Stimulated activated CD8-positive, alpha-beta memory T cell treated with anti-CD3 and anti-CD28 coated beads, Interleukin-4, amount 100 ng/mL, for 4 hours (primary cell): ENCODE data around the gene BCAS4.
"Not testable (repeated sequence)": the region's sequence is repeated elsewhere in the genome, so short reads cannot be mapped to it uniquely, and the experiment has no call there.

ENCODE experiments used
- DNase-seq, 2 donors: peaks; one replicate each; pipeline ENCODE4 v3.0.0-alpha.2; 2020; ENCODE audit warnings: low read depth in 2 of 2, low spot score in 1 of 2

BCAS4 gene

GRCh38 chr20:50798650-50799049 is 3.8 kb downstream of the BCAS4 start:
- no peak for DNase-seq

DNA sequence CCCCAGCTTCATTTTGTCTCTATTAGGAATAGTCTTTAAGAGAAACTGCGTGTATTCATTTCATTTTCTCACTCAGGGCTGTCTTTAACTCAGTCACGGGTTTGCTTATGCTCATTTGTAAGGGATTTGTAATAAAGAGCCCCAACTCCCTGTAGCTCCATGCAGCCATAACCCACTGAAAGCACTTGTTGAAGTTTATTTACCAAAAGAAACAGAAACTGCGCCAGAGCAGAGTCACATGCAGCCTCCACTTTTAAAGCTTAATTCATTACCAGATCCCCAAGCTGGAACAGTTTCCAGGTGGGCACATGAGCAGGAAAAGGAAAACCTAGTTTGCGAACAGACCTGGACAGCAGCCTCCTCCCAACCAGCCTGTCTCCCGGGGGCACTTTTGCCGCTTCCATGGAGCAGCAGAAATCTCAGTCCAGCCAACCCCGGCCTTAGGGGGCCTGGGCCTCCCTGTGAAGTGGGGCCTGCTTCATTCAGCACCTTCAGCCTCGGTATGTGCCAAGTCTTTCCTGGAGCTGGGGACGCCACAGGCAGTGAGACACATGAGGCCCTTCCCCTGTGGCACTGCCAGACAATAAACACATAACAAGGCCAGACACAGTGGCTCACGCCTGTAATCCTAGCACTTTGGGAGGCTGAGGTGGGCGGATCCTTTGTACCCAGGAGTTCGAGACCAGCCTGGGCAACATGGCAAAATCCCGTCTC is 4.5 kb downstream of the BCAS4 start:
- no peak for DNase-seq

DNA sequence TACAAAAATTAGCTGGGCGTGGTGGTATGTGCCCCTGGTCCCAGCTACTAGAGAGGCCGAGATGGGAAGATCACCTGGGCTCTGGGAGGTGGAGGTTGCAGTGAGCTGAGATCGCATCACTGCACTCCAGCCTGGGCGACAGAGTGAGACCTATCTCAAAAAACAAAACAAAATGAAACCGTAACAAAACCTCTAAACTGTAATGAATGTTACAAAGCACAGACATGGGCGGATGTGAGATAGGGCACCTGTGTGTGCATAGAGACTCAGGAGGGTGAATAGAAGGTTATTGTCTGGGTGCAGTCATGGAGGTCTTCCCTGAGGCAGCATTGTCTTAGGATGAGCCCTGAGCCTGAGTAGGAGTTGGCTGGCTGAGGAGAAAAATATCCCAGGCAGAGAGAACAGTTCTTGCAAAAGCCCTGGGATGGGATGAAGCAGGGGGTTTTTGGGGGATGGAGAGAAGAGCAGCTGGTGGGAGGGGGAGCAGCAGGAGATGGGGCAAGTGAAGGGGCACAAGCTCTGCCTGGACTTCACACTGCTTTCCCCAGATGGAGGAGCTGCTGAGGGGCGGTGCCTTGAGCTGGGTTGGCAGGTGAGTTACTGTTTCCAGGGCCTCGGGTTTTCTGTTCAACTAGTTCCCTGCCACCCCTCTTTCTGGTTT is 5.2 kb downstream of the BCAS4 start:
- no peak for DNase-seq

GRCh38 chr20:50800986-50801746 is 6.3 kb downstream of the BCAS4 start:
- not testable (repeated sequence) for DNase-seq

DNA sequence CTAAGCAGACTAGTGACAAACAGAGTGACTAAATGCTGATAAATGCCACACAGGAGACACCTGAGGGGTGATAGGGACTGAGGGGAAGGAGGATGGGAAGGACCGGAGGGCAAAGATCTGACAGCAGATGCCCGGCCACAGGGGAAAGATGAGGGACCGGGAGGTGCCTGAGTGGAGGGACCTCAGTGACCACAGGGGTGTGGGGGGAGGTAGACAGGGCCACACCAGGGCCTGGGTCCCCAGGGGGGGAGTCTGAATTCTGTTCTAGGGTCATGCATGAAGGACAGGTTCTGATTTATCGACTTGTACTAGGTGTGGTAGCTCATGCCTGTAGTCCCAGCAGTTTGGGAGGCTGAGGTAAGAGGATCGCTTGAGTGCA is 6.9 kb downstream of the BCAS4 start:
- DNase-seq, result no peak

DNA sequence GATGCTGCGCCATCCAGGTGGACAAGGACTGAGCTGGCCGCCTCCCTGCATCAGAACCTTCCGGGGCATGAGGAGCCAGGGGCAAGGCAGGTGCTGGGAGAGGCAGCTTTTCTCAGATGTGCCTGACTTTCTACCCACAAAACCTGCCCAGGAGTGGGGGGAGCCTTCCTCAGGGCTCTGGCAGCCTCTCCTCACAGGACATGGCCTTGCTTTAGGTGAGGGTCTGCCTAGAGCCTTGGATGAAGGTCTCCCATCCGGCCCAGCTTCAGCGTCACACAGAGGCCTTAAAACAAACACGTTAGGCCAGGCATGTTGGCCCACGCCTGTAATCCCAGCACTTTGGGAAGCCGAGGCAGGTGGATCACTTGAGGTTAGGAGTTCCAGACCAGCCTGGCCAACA is 7.4 kb downstream of the BCAS4 start:
- DNase-seq, result no peak

DNA sequence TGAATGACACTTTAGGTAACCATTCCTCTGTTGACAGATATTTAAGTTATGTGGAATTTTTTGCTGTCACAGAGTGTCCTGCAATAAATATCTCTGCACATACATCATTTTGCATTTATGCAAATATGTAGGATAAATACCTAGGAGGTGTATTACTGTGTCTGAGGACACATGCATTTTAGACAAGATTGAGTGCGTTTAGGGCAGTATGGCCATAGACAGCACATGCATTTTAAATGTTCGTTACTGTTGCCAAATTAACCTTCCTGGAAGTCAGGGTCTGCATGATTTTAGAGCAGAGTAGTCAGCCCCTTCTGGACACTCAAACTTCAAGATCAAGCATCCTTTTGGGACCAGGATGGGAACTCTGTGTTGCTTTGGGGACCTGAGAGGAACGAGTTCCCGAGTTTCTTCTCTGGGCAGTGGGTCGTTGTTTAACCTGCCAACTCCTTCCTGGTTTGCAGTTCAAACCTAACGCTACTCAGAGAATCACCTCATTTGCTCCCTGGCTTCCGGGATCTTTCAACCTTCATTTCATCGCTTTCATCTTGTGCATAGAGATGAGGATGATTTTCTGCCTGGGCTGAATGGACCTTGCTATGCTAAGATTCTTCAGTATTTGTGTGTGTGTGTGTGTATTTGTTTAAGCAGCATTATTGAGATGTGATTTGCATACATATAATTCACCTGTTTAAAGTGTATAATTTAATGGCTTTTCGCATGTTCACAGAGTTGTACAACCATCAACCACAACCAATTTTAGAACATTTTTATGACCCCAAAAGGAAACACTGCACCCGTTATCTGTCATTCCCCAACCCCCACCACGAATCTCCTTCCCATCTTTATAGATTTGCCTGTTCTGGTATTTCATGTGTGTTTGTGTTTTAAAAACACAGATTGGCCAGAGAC is 9.8 kb downstream of the BCAS4 start:
- no peak for DNase-seq

DNA sequence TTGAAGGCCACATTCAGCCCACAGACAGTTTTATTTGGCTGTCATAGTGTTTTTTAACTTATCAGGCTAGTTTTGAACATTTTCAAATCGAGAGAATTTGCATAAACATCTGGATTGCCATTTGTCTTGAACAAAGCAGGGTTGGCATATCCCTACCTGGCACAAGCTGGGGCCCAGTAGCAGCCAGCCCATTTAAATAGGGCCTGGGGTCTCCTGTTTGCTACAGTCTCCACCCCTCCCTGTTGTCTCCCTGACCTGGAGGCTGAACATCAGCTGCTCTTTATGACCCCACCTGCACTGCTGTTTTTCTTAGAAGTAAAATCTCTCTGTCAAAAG is 10.5 kb downstream of the BCAS4 start:
- no peak for DNase-seq

DNA sequence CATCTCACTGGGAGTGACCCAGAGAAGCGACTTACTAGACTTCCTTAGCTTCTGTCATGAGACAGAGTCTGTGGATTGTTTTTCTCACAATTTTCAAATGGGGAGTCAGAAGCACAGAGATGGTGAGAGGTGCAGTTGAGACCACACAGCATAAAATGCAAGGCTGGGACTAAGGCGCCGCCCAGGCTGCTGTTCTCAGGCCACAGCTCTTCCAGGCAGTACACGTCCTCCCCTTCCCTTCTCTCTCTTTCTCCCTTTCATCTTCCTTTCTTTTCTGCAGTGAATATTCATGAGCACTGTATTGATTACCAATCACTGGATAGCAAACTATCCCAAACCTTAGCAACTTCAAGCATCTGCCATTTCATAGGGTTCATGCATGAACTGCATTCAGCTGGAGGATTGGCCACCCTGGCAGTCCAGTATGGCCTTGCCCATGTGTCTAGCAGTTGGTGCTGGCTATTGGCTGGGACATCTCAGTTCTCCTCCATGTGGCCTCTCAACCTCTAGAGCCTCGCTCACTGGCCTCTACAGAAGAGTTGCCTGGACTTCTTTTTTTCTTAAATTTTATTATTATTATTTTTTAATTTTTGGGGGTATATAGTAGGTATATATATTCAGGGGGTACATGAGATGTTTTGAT is 11.4 kb downstream of the BCAS4 start:
- no peak for DNase-seq

- no peak for DNase-seq
These were observed 15.2 kb downstream of the BCAS4 start for GRCh38 chr20:50810063-50810462.

DNA sequence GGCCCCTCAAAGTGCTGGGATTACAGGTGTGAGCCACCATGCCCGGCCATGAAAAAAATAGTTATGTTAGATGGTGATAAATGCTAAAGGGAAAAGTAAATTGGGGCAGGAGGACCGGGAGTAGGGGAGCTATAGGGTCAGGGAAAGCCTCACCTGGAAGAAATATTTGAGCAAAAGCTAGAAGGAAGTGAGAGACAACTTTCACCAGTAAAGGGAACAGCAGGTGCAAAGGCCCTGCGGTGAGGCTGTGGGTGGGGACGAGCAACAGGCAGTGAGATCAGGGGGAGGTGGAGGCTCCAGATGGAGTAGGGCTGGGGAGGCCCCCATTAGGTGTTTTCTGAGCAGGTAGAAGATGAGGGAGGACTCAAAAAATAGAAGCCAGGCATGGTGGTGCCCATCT is 16.0 kb downstream of the BCAS4 start:
- no peak for DNase-seq

DNA sequence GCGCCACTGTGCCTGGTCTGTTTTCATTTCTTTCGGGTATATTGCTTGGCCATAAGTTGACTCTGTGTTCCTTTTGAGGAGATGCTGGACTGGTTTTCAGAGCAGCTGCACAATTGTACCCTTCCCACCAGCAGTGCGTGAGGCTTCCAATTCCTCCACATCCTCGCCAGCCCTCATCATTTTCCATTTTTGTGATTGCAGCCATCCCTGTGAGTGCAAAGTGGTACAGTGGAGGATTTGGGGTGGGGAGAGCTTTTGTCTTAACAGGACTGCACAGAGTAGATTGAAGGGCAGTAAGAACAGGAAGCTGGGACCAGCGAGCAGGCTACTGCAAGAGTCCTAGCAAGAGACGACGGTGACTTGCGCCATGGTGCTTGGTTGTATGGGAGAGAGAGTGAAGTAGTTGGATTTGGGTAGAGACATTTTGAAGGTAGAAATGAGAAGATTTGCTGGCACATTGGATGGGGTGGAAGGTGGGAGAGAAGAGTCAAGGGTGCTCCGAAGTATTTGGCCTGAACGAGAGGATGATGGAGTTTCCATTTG is 18.3 kb downstream of the BCAS4 start:
- no peak for DNase-seq

GRCh38 chr20:50813801-50814200 is 18.9 kb downstream of the BCAS4 start:
- DNase-seq, result no peak

DNA sequence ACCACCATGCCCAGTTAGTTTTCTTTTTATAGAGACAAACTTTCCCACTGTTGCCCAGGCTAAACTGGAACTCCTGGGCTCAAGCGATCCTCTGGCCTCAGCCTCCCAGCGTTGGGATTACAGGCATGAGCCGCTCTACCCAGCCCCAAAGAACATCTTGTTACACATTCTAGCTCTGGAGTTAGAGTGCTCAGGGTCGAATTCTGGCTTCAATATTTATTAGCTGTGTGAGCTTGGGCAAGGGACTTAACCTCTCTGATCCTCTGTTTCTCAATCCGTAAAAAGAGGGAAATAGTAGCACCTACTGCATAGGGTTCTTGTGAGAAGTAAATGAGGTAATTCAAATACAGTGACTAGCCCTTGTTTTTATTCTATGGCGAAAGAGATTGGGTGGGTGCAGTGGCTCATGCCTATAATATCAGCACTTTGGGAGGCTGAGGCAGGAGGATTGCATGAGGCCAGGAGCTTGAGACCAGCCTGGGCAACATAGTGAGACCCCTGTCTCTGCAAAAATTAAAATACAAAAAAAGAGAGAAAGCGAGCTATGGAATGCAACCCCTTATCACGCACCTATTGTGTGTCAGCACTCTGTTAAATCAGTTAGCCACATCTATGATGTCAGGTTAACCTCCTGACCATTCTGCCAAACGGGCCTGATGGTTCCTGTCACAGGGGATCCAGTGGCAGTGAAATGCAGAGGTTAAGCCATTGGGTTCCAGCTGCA is 19.7 kb downstream of the BCAS4 start:
- DNase-seq, result no peak

GRCh38 chr20:50815162-50815989 is 20.5 kb downstream of the BCAS4 start:
- DNase-seq, result no peak

DNA sequence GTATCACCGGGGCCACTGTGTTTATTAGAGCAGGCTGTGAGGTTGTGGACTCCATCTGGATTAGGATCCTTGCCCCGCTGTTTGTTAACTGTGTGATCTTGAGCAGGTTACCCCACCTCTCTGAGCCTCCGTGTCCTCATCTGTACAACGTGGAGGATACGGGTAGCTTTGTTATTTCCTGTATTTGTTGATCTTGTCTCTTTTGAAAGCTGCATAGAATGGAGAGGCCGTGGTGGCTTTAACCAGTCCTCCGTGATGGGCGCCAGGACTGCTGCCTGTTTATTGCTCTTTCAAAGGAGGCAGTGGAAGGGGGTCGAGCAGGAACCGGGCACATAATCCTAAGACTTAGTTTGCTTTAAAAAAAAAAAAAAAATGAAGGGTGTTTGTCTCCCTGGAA is 22.9 kb downstream of the BCAS4 start:
- DNase-seq, result no peak

DNA sequence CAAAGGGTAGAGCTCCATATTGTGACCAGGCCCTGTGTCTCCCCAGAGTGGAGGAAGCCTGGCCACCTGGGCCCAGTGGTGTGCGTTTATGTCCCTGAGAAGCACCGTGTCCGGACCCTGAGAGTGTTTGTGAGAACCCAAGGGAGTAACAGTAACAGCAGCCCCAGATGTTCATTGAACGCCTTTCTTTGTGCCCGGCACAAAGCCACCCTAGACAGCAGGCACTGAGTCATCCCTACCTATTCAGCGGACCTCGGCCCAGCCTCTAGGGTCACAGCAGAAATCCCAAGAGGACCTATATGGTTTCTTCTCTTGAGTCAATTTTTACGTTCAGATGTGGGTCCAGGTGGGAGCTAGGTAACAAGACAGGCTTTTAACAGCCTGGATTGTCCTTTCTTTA is 24.5 kb downstream of the BCAS4 start:
- no peak for DNase-seq

GRCh38 chr20:50820515-50821256 is 25.8 kb downstream of the BCAS4 start:
- DNase-seq, result no peak
